Body of pancreas (tissue), 4 donors: Measurements from ENCODE around the gene BTBD18.

Experiments
- POLR2A ChIP-seq, 3 donors: fragments of 450-650 bp; IDR thresholded peaks; one replicate each; pipeline ENCODE4 v1.6.1; 2016; ENCODE audit warnings: antibody characterized with exemption in 3 of 3, mild to moderate bottlenecking in 2 of 3
- TF ChIP-seq, protein P1 (sequence below), 7 experiments: fragments of 450-650 bp in 4 of 7; fragments of 200-600 bp in 3 of 7; sonication (generic) in 3 of 7; IDR thresholded peaks; one replicate each; pipeline ENCODE4 v1.5.1; 2016 to 2019; ENCODE audit warnings: antibody characterized with exemption in 7 of 7

DNA sequence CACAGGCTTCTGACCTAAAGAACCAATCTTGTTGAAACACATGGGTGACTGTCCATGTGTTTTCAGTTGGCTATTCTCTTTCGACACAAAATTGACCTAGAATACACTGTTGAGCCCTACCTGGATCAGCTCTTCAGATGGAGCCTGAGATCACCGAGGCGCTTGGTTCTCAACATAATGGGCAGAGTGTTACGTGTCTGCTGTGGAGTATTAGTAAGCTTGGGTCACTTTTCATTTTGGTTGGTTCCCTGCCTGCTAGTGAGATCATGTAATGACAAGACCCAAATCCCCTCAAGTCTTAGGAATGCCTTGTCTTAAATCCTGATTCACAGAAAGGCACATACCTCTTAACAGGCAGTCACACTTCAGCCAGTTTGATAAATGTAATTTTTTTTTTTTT lies 48.3 kb downstream of the BTBD18 start:
- TF ChIP-seq, protein P1, sequence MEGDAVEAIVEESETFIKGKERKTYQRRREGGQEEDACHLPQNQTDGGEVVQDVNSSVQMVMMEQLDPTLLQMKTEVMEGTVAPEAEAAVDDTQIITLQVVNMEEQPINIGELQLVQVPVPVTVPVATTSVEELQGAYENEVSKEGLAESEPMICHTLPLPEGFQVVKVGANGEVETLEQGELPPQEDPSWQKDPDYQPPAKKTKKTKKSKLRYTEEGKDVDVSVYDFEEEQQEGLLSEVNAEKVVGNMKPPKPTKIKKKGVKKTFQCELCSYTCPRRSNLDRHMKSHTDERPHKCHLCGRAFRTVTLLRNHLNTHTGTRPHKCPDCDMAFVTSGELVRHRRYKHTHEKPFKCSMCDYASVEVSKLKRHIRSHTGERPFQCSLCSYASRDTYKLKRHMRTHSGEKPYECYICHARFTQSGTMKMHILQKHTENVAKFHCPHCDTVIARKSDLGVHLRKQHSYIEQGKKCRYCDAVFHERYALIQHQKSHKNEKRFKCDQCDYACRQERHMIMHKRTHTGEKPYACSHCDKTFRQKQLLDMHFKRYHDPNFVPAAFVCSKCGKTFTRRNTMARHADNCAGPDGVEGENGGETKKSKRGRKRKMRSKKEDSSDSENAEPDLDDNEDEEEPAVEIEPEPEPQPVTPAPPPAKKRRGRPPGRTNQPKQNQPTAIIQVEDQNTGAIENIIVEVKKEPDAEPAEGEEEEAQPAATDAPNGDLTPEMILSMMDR (IDR thresholded peaks at IDR 0.05) = no peak
- TF ChIP-seq POLR2A (IDR thresholded peaks at IDR 0.05) = no peak
